HL-60/S4 treated with retinoic acid at 250 ng/mL for 4 days and 3 days (cell line): ENCODE data around the gene CYP24A1.
"Not testable (repeated sequence)": the region's sequence is repeated elsewhere in the genome, so short reads cannot be mapped to it uniquely, and the experiment has no call there.

Source experiments
- in situ Hi-C: fragments of 300-500 bp; cut with MboI; formaldehyde crosslinking; loops from 2 replicates; pipeline ENCODE4 v1.7.0; 2022; ENCODE audit warnings: low sequenced_read_pairs

The CYP24A1 gene

GRCh38 chr20:54138427-54138826 is 35.4 kb downstream of the CYP24A1 start:
- in situ Hi-C loops: no loop called here

- in situ Hi-C loops: no loop called here
These were observed 36.7 kb downstream of the CYP24A1 start for GRCh38 chr20:54137115-54137514.

DNA sequence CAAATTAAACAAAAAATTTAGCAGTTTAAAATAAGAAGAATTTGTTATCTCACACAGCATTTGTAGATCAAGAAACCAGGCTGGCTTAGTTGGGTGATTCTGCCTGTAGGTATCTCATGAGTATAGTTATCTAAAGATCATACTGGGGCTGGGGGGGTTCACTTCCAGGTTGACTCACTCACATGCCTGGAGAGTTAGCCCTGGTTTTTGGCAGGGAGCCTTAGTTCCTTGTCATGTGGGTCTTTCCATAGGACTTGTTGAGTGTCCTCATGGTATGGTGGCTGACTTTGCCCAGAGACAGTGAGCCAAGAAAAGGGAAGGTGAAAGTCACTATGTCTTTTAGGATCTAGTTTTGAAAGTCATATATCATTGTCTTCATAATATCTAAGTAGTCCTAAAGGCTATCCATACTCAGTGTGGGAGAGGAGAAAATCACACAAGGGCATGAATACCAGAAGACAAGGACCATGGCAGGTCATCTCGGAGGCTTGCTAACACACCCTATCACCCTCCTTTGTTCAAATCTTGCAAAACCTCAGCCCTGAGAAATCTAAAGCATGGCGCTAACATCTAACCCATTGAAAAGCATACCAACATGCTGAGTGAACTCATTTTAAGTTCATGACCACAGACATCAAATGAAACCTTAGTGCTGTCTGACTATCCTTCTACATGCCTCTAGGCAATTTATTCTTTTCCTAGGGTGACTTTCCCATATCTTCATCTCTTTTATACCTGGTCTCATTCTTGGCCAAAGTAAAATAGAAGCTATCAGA is 39.2 kb downstream of the CYP24A1 start:
- in situ Hi-C loops: no loop called here

DNA sequence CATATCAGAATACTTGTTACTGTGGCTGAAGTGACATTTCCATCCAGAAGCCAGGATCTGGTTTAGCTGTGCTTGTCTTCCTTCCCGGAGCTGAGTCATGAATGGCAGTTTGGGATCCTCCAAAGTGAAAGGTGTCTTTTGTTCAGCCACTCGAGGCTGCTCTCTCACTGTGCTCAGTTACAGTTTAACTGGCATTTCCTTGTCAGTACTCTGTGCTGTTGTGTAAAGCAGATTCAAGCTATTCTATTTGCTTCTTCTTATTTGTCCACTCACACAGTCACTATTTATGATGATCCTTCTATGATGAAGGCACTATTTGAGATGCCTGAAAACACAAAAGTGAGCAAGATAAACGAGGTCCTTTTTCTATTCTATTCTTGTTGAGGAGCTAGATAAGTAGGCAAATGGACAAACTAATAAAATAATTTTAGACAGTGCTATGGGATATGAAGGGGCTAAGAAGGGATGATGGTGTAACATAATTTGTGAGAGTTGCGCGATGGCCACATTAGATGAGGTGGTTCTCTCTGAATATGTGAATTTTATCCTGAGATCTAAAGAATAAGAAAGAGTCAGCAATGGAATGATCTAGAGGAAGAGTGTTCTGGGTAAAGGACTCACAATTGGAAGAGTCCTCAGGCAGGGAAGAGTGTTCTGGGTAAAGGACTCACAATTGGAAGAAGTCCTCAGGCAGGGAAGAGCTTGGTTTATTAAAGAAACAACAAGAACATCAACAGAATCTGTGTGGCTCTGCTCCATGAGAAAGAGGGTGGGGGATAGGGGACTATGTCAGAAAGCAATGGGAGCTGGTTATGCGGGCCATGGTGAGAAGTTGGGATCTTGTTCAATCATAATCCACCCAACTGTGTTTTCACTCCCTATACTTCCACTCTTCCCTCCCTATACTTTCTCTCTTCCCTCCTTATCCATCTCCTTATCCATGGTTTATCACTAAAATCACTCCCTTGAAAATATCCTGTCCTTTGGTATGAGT is 40.1 kb downstream of the CYP24A1 start:
- in situ Hi-C loops: no loop called here

GRCh38 chr20:54132612-54133433 is 41.0 kb downstream of the CYP24A1 start:
- in situ Hi-C loops: no loop called here

DNA sequence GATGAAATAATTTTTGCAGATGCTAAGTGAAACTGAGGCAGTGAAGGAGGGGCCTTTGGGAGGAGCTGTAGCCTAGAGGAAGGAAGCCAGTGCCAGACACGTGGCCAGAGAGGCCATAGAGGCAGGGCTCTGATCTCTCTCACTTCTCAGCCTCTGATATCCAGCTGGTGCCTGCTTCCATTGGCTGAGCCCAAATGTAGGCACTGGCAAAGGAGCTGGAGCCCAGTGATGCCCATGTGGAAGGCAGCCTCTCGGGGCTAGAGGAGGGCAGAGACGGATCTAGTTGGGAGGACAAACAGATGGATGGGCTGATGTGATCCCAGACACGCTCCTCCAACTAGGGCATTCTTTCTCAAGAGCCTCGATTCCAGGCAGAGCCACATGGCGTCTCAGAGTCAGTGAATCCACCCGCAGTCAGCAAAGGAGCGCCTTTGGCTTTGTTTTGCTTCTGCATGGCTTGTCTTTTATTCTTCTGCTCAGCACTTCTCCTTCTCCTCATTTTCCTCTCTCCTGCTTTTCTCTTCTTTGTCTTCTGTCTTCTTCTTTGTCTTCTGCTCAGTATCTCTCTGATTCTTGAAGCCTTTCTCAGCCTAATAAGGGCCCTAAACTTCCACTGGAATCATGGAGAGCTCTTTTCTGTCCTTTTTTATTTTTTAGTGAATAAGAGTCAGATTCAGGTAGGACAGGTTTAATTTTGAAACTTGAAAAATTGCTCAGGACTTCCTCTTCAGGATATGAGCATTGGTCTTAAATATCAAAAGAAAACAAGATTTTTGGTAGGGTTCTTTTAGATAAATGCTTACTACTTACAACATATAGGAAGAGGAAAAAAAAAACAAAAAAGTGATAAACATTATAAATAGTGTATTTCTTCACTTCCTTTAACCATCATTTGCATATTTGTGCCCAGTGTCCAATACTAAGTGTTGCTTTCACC is 41.8 kb downstream of the CYP24A1 start:
- in situ Hi-C loops: no loop called here

- in situ Hi-C loops: not testable (repeated sequence)
These were observed 42.7 kb downstream of the CYP24A1 start for GRCh38 chr20:54131125-54131524.

DNA sequence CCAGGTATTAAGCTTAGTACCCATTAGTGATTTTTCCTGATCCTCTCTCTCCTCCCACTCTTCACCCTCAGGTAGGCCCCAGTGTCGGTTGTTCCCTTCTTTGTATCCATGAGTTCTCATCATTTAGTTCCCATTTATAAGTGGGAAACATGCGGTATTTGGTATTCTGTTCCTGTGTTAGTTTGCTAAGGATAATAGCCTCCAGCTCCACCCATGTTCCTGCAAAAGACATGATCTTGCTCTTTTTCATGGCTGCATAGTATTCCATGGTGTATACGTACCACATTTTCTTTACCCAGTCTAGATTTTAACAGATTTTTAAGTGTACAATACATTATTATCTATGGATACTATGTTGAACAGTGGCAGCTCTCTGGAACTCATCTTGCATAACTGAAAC is 44.4 kb downstream of the CYP24A1 start:
- in situ Hi-C loops: no loop called here

GRCh38 chr20:54127855-54128574 is 45.8 kb downstream of the CYP24A1 start:
- in situ Hi-C loops: no loop called here

- in situ Hi-C loops: no loop called here
These were observed 46.8 kb downstream of the CYP24A1 start for GRCh38 chr20:54126806-54127655.

DNA sequence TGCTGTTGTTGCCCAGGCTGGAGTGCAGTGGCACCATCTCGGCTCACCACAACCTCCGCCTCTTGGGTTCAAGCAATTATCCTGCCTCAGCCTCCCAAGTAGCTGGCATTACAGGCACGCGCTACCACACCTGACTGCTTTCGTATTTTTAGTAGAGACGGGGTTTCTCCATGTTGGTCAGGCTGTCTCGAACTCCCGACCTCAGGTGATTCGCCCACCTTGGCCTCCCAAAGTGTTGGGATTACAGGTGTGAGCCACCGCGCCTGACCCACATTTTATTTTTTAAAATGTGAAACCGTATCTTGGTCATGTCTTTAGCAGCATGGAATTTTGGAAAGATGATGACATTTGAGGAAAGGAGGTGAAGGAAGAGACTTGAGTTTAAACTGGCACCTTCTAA is 47.5 kb downstream of the CYP24A1 start:
- in situ Hi-C loops: not testable (repeated sequence)

- in situ Hi-C loops: no loop called here
These were observed 50.1 kb downstream of the CYP24A1 start for GRCh38 chr20:54123587-54124180.

DNA sequence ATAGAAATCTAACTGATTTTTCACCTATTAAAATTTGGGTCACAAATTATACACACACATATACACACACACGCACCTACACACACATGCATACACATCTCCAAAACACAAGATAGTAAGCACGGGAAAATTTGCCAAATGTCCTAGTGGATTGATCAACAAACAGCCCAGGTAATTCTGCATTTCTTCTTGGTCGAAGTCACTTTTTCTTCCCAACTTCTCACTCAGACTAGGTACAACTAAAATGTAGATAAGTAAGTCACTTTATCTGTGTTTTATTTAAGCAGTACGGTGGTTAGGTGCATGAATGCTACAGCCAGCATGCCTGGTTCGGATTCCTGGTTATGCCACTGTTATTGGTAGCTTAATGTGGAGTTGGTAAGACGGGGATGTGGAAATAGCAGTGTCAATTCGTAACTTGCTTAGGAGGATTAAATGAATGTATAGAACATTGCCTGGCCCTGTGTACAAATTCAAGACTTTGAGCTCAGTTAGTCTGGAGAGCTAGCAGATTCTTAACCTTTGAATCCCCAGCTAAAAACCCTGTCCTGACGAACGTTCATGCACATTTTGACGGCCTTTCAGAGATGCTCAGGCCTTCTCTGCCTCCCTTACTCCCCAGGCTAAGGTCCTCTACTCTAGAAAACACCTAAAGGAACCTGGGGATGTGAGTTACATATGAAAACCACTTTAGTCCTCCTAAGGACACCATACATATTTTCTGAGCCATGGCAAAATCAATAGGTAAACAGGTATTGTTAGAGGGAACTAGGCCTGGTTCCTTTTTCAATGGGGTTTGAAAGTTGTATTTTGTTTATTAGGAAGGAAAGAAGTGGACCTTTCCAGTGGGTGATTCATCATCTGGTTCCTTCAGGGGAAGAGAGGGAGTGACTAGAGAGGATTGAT is 50.9 kb downstream of the CYP24A1 start:
- in situ Hi-C loops: no loop called here

GRCh38 chr20:54122189-54122588 is 51.6 kb downstream of the CYP24A1 start:
- in situ Hi-C loops: no loop called here

GRCh38 chr20:54119744-54120143 is 54.0 kb downstream of the CYP24A1 start:
- in situ Hi-C loops: no loop called here

- in situ Hi-C loops: no loop called here
These were observed 55.4 kb downstream of the CYP24A1 start for GRCh38 chr20:54118220-54119001.
